22Rv1 (cell line): ENCODE results near the gene HNRNPH3.

Source experiments
- H3K27ac ChIP-seq: fragments of 450-650 bp; 2 replicates; pipeline ENCODE4 v1.5.1; 2017
- ZFX ChIP-seq: fragments of 450-650 bp; IDR thresholded peaks from 2 replicates; pipeline ENCODE4 v1.6.1; 2017; ENCODE audit warnings: antibody characterized with exemption, borderline replicate concordance
- TF ChIP-seq, protein P1 (sequence below): fragments of 450-650 bp; IDR thresholded peaks from 2 replicates; pipeline ENCODE4 v1.5.1; 2017; ENCODE audit warnings: mild to moderate bottlenecking

HNRNPH3 gene

DNA sequence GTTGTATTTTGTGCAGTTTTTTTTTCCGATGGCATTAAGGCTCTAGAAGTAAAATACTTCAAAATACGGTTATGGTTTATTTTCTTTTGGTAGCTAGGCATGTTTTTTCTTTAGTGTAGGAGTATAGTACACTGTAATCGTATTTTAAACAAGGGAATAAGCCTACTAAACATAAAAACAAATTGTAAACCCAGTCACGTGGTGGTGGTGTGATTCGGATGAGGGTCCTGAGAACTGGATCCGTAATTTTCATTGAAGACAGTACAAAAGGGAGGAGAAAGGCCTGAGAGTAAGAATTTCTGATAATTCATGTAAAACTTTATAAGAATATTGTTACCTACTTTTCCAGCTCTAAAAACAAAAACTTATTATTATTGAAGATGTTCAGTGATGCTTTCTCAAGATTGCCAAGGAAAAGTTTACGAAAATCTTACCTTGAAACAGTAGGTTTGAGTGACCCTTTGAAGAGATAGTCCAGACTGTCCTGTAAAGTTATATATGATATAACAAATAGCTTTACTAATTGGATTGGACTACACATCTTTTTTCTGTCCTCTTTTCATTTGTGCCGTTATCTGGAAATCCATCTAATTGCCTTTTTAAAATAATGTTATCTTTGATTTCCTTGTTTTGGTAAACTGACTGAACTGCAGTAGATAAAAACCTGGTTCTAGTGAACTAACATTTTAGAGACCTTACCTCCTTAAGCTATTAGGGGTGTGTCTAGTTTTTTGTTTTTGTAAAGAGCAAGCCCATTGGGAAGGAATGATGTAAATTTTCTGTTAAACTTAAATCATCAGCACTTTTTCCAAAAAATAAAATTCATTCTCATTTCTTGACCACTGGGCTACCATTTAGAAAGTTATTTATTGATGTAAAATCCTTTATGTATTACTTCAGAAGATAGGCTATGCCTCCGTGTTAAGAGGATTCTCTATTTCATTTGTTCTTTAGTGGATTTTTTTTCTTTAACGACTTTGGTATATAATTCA lies 1.9 kb downstream of the HNRNPH3 start:
- no peak for TF ChIP-seq ZFX
- TF ChIP-seq, protein P1, sequence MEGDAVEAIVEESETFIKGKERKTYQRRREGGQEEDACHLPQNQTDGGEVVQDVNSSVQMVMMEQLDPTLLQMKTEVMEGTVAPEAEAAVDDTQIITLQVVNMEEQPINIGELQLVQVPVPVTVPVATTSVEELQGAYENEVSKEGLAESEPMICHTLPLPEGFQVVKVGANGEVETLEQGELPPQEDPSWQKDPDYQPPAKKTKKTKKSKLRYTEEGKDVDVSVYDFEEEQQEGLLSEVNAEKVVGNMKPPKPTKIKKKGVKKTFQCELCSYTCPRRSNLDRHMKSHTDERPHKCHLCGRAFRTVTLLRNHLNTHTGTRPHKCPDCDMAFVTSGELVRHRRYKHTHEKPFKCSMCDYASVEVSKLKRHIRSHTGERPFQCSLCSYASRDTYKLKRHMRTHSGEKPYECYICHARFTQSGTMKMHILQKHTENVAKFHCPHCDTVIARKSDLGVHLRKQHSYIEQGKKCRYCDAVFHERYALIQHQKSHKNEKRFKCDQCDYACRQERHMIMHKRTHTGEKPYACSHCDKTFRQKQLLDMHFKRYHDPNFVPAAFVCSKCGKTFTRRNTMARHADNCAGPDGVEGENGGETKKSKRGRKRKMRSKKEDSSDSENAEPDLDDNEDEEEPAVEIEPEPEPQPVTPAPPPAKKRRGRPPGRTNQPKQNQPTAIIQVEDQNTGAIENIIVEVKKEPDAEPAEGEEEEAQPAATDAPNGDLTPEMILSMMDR = no peak
- peak overlapping the region; percentile 99 for H3K27ac ChIP-seq

- TF ChIP-seq ZFX = no peak
- TF ChIP-seq, protein P1 = no peak
- peak overlapping the region; percentile 99 for H3K27ac ChIP-seq
Measured at GRCh38 chr10:68334672-68335467, 3.0 kb downstream of the HNRNPH3 start.

- TF ChIP-seq, protein P1 = no peak
- no peak for TF ChIP-seq ZFX
- peak overlapping the region; percentile 99; the same call in 1 of the 2 replicates for H3K27ac ChIP-seq
Measured at GRCh38 chr10:68336754-68337351, 5.0 kb downstream of the HNRNPH3 start.

GRCh38 chr10:68340358-68341080 lies 8.7 kb downstream of the HNRNPH3 start:
- TF ChIP-seq, protein P1 = no peak
- no peak for TF ChIP-seq ZFX
- H3K27ac ChIP-seq = no peak overlapping the region

DNA sequence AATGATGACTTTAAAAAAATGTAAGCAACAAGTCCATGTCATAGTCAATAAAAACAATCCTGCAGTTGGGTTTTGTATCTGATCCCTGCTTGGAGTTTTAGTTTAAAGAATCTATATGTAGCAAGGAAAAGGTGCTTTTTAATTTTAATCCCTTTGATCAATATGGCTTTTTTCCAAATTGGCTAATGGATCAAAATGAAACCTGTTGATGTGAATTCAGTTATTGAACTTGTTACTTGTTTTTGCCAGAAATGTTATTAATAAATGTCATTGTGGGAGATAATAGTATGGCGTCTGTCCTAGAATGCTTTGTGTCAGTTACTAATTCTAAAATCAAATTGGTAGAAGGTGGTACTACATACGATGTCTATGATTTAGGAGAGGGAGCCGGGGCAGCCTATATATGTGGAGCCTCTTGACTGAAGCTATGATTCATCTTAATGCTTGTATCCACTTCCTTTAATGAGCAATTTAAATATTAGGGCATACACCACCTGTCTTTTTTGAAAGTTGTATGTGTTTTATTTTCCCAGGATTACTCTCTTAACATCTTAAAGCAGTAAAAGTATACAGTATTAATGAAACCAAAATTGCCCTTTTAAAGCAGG lies 11.1 kb downstream of the HNRNPH3 start:
- peak overlapping the region; percentile 38; the same call in 1 of the 2 replicates for H3K27ac ChIP-seq
- TF ChIP-seq ZFX = no peak
- TF ChIP-seq, protein P1 = no peak

DNA sequence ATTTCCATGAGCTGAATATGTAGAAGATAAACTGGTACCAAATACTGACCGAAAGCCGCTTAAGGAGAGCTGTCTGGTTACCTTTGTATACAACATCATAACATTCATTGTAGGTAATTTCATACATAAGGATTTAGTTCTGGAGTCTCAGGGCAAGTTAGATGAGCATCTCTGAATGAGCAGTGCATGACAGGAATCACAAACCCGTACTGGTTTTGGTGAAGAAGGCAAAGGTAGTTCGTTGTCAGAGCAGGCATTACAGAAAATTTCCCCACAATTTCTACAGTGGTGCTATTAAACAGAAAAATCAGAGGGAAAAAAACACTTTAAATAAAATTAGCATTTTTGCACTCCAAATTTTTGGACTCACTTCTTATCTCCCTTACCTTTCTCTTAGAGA lies 13.8 kb downstream of the HNRNPH3 start:
- peak overlapping the region; percentile 38 for H3K27ac ChIP-seq

More for the DNA sequence above, 13.8 kb downstream of the HNRNPH3 start:
- TF ChIP-seq, protein P1 = no peak
- no peak for TF ChIP-seq ZFX
